Choroid plexus epithelial cell (primary cell): ENCODE measurements around the gene RNF25.
A peak's percentile ranks its signal among the peaks of the same experiment; 100 is the strongest.
"Not testable (repeated sequence)": the region's sequence is repeated elsewhere in the genome, so short reads cannot be mapped to it uniquely, and the experiment has no call there.

Experiments used
- DNase-seq: peaks from one replicate; pipeline ENCODE4 v3.0.0-alpha.2; 2010; ENCODE audit warnings: low read depth
- H3K4me3 ChIP-seq: 2 replicates; pipeline ENCODE4 v1.5.1; 2011; ENCODE audit warnings: low read depth, mild to moderate bottlenecking, control low read depth, low read length, moderate library complexity
- CTCF ChIP-seq: conservative IDR thresholded peaks from 2 replicates; pipeline ENCODE4 v1.5.1; 2011; ENCODE audit warnings: low read depth, mild to moderate bottlenecking, control low read depth, inconsistent platforms, low read length, moderate library complexity

Gene RNF25

GRCh38 chr2:218703341-218703740 lies 31.5 kb upstream of the RNF25 start:
- no peak for TF ChIP-seq CTCF
- no peak overlapping the region for H3K4me3 ChIP-seq
- DNase-seq, result no peak

GRCh38 chr2:218701806-218702205 lies 30.0 kb upstream of the RNF25 start:
- no peak for TF ChIP-seq CTCF
- no peak overlapping the region for H3K4me3 ChIP-seq
- DNase-seq, result no peak

- no peak for DNase-seq
- no peak overlapping the region for H3K4me3 ChIP-seq
- no peak for TF ChIP-seq CTCF
Measured at GRCh38 chr2:218698885-218699284, 27.1 kb upstream of the RNF25 start.

GRCh38 chr2:218694405-218695145 lies 22.8 kb upstream of the RNF25 start:
- DNase-seq, result peak; percentile 83
- H3K4me3 ChIP-seq, result no peak overlapping the region
- TF ChIP-seq CTCF, result no peak

GRCh38 chr2:218691234-218691633 lies 19.4 kb upstream of the RNF25 start:
- TF ChIP-seq CTCF, result no peak
- peak; percentile 16 for DNase-seq
- no peak overlapping the region for H3K4me3 ChIP-seq

GRCh38 chr2:218687400-218688060 lies 15.7 kb upstream of the RNF25 start:
- DNase-seq, result peak; percentile 92
- H3K4me3 ChIP-seq, result not testable (repeated sequence)
- TF ChIP-seq CTCF, result peak; percentile 95

GRCh38 chr2:218680061-218680460 lies 8.3 kb upstream of the RNF25 start:
- no peak overlapping the region for H3K4me3 ChIP-seq
- TF ChIP-seq CTCF, result no peak
- DNase-seq, result no peak
